Frontal cortex (tissue), 4 donors: ENCODE data around the gene EPHA3. TPM values are rescaled to one million over a fixed set of nuclear protein-coding genes. Genes with fewer than 3 reads are reported as not detected.

ENCODE experiments used
- DNase-seq, 2 donors: peaks; one replicate each; pipeline ENCODE4 v3.0.0; 2012; ENCODE audit warnings: low spot score in 2 of 2
- FAIRE-seq: peaks from 2 replicates; lab custom pipeline; 2012; peaks lifted over from hg19 to GRCh38; lab: Jason Lieb, UNC
- total RNA-seq: library from RNA; depleted of rRNA; stranded (reverse); fragments of >200 nt; gene quantifications from one replicate; pipeline ENCODE4 v1.2.3, GENCODE V29; 2014
- donor health status: control.
- donor health status: control.
- donor health status: control.

The EPHA3 gene
- total RNA-seq, 1 donor from 2014 or later: 136 TPM

- no peak for DNase-seq
- no peak for FAIRE-seq
Measured at GRCh38 chr3:89411201-89411600, 303.8 kb downstream of the EPHA3 start.

- DNase-seq (no peak), FAIRE-seq (no peak)
Measured at GRCh38 chr3:89414270-89414669, 306.8 kb downstream of the EPHA3 start.

GRCh38 chr3:89419647-89420241 lies 312.3 kb downstream of the EPHA3 start:
- no peak for FAIRE-seq
- DNase-seq: no peak

- DNase-seq (no peak), FAIRE-seq (no peak)
Measured at GRCh38 chr3:89426060-89426459, 318.6 kb downstream of the EPHA3 start.

GRCh38 chr3:89434621-89435380 lies 327.4 kb downstream of the EPHA3 start:
- no peak for DNase-seq
- FAIRE-seq: peak; percentile 26

GRCh38 chr3:89436846-89437245 lies 329.4 kb downstream of the EPHA3 start:
- no peak for DNase-seq
- FAIRE-seq: no peak

GRCh38 chr3:89440386-89440785 lies 333.0 kb downstream of the EPHA3 start:
- FAIRE-seq (no peak), DNase-seq (no peak)

- DNase-seq (no peak), FAIRE-seq (no peak)
Measured at GRCh38 chr3:89441141-89441540, 333.7 kb downstream of the EPHA3 start.

GRCh38 chr3:89446593-89446992 lies 339.2 kb downstream of the EPHA3 start:
- DNase-seq (no peak), FAIRE-seq (no peak)

- DNase-seq (no peak), FAIRE-seq (no peak)
Measured at GRCh38 chr3:89447243-89447642, 339.8 kb downstream of the EPHA3 start.

GRCh38 chr3:89449086-89449485 lies 341.7 kb downstream of the EPHA3 start:
- DNase-seq: no peak
- FAIRE-seq: no peak

GRCh38 chr3:89452066-89452465 lies 344.6 kb downstream of the EPHA3 start:
- FAIRE-seq (no peak), DNase-seq (no peak)

- DNase-seq (no peak), FAIRE-seq (no peak)
Measured at GRCh38 chr3:89455240-89455639, 347.8 kb downstream of the EPHA3 start.

GRCh38 chr3:89467898-89468363 lies 360.5 kb downstream of the EPHA3 start:
- no peak for FAIRE-seq
- DNase-seq: no peak

GRCh38 chr3:89472101-89472500 lies 364.7 kb downstream of the EPHA3 start:
- no peak for FAIRE-seq

GRCh38 chr3:89474333-89475130 lies 367.1 kb downstream of the EPHA3 start:
- FAIRE-seq (no peak), DNase-seq (no peak)

More at GRCh38 chr3:89472101-89472500, 364.7 kb downstream of the EPHA3 start:
- no peak for DNase-seq

- no peak for FAIRE-seq
- no peak for DNase-seq
Measured at GRCh38 chr3:89488800-89489580, 381.6 kb downstream of the EPHA3 start.

- no peak for FAIRE-seq
- no peak for DNase-seq
Measured at GRCh38 chr3:89490129-89490528, 382.7 kb downstream of the EPHA3 start.

GRCh38 chr3:89494734-89495133 lies 387.3 kb downstream of the EPHA3 start:
- FAIRE-seq: no peak
- DNase-seq: no peak

- DNase-seq (no peak), FAIRE-seq (no peak)
Measured at GRCh38 chr3:89503891-89504391, 396.5 kb downstream of the EPHA3 start.
